NOMO-1 treated with dmso at 0.1 percent for 144 hours (cell line): ENCODE measurements around the gene ZNF783.
"Not testable (repeated sequence)": the region's sequence is repeated elsewhere in the genome, so short reads cannot be mapped to it uniquely, and the experiment has no call there.

Source experiments
- DNase-seq: peaks from one replicate; lab custom pipeline; 2025; ENCODE audit not compliant: unreplicated experiment; lab: John Stamatoyannopoulos, UW

ZNF783 gene

GRCh38 chr7:149239345-149240143, 22.5 kb upstream of the ZNF783 start, which contains the start of gene ZNF212:
Gene ZNF212, plus strand, starts transcription at chr7:149239651. Its CDS starts 128 bp downstream, at chr7:149239779.
- DNase-seq, result peak; percentile 76

- no peak for DNase-seq
Observed at GRCh38 chr7:149240637-149241036, 21.4 kb upstream of the ZNF783 start.

GRCh38 chr7:149241696-149242095, 20.3 kb upstream of the ZNF783 start:
- no peak for DNase-seq

- no peak for DNase-seq
Observed at GRCh38 chr7:149245244-149245643, 16.8 kb upstream of the ZNF783 start.

- no peak for DNase-seq
Observed at GRCh38 chr7:149245744-149246143, 16.3 kb upstream of the ZNF783 start.

- DNase-seq, result no peak
Observed at GRCh38 chr7:149248777-149249176, 13.2 kb upstream of the ZNF783 start.

GRCh38 chr7:149250151-149250550, 11.8 kb upstream of the ZNF783 start:
- not testable (repeated sequence) for DNase-seq

GRCh38 chr7:149251518-149251917, 10.5 kb upstream of the ZNF783 start:
- DNase-seq, result not testable (repeated sequence)

- DNase-seq, result no peak
Observed at GRCh38 chr7:149252378-149252777, 9.6 kb upstream of the ZNF783 start.

GRCh38 chr7:149253665-149254064, 8.3 kb upstream of the ZNF783 start:
- no peak for DNase-seq

- no peak for DNase-seq
Observed at GRCh38 chr7:149254181-149254858, 7.7 kb upstream of the ZNF783 start.

GRCh38 chr7:149255174-149255573, 6.8 kb upstream of the ZNF783 start:
- no peak for DNase-seq

- no peak for DNase-seq
Observed at GRCh38 chr7:149256568-149256967, 5.4 kb upstream of the ZNF783 start.

- DNase-seq, result no peak
Observed at GRCh38 chr7:149257146-149257545, 4.8 kb upstream of the ZNF783 start.

GRCh38 chr7:149261316-149261828, 624 bp upstream of the ZNF783 start:
- no peak for DNase-seq

- DNase-seq, result no peak
Observed at GRCh38 chr7:149266451-149266850, 4.5 kb downstream of the ZNF783 start.

GRCh38 chr7:149267733-149268132, 5.7 kb downstream of the ZNF783 start:
- no peak for DNase-seq

- not testable (repeated sequence) for DNase-seq
Observed at GRCh38 chr7:149274424-149274823, 12.4 kb downstream of the ZNF783 start.

- no peak for DNase-seq
Observed at GRCh38 chr7:149277871-149278270, 15.9 kb downstream of the ZNF783 start.

- no peak for DNase-seq
Observed at GRCh38 chr7:149278396-149278795, 16.4 kb downstream of the ZNF783 start.

GRCh38 chr7:149279111-149279743, 17.2 kb downstream of the ZNF783 start:
- no peak for DNase-seq

GRCh38 chr7:149280151-149280550, 18.2 kb downstream of the ZNF783 start:
- DNase-seq, result no peak
